ENCODE results near the gene GPHA2. TPM values are rescaled to one million over a fixed set of nuclear protein-coding genes. Genes with fewer than 3 reads are reported as not detected.

The GPHA2 gene
- total RNA-seq, 1 experiment from 2014 or later = not detected

DNA sequence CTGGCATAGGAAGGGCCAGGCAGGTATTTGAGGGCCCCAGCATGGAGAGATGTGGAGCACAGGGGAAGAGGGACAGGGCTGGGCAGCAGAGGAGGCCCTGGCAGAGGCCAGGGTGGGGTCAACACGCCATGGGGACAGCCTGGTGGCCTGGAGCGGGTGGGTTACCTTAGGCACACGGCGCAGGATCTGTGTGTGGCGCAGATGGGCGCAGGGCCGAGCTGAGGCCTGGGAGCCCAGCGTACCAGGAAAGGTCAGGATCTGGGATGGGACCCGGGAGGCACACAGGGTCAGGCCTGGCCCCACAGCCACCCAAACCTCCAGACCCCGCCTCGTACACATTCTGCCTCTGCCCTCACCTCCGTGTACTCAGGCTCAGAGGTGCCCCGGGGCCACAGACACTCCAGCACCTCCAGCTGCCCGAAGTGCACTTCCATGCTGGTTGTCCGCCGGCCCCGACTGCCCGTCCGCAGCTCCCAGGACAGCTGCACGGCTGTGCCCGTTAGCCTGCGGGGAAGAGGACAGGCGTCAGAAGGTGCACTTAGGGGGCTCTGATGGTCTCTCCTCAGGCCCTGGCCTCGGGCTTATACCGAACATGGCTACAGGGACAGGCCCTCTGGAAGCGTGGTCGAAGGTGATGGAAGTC lies 25.1 kb downstream of the GPHA2 start:
- no peak overlapping the region for H3K27ac Mint-ChIP-seq (ENCODE audit: unreplicated experiment)
- no TSS peak for BruUV-seq (replicated peaks)
- no peaks in the 10 kb centered on the region for H3K4me1 Mint-ChIP-seq (ENCODE audit: low read depth, unreplicated experiment)

DNA sequence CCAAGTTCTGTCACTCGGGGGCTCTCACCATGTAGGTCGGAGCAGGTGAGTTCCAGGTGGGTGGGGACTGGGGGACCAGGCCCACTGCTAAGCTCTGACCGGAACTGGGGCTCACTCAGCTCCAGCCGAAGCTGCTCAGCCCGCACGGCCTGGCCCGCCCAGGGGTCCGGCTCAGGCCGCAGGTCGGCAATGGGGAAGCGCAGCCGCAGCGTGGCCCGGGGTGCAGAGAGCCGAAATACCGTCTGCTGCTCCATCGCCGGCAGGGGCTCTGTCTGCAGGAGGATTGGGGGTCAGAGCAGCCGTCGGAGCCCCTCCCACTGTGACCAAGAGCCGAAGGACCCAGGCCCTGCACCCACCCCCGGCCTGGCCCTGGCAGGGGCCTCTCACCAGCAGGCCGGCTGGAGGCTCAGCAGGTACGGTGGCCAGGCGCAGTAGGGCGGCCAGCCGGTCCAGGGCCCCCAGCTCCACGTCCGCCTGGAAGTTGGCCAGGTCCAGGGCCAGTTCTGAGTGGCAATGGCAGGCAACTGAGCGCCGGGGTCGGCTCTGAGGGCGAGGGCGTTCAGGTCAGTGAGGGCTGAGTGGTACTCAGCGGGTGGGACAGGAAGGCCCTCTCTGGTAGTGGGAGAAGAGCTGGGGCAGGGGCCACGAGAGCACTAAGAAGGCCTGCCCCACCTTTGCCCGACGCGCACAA lies 25.9 kb downstream of the GPHA2 start:
- H3K9me3 Mint-ChIP-seq (ENCODE audit: low read depth, unreplicated experiment) = no peaks in the 10 kb centered on the region
- CTCF ChIA-PET = no interaction called here

More for the DNA sequence above, 25.1 kb downstream of the GPHA2 start:
- Mint-ChIP-seq H3K36me3 (ENCODE audit: insufficient read depth, unreplicated experiment) (peaks cover 58% of the 10 kb centered on the region), H3K9me3 (ENCODE audit: low read depth, unreplicated experiment) (no peaks in the 10 kb centered on the region), H3K27me3 (ENCODE audit: unreplicated experiment) (no peaks in the 10 kb centered on the region), H3K4me3 (ENCODE audit: low read depth, unreplicated experiment) (no peak overlapping the region)
- CTCF ChIA-PET = no interaction called here
- DNase-seq = no peak
- intact Hi-C loops (cut with micrococcal nuclease; ENCODE audit: unreplicated experiment) = no loop called here
- TF ChIP-seq, protein P1, sequence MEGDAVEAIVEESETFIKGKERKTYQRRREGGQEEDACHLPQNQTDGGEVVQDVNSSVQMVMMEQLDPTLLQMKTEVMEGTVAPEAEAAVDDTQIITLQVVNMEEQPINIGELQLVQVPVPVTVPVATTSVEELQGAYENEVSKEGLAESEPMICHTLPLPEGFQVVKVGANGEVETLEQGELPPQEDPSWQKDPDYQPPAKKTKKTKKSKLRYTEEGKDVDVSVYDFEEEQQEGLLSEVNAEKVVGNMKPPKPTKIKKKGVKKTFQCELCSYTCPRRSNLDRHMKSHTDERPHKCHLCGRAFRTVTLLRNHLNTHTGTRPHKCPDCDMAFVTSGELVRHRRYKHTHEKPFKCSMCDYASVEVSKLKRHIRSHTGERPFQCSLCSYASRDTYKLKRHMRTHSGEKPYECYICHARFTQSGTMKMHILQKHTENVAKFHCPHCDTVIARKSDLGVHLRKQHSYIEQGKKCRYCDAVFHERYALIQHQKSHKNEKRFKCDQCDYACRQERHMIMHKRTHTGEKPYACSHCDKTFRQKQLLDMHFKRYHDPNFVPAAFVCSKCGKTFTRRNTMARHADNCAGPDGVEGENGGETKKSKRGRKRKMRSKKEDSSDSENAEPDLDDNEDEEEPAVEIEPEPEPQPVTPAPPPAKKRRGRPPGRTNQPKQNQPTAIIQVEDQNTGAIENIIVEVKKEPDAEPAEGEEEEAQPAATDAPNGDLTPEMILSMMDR (IDR thresholded peaks at IDR 0.05; ENCODE audit: unreplicated experiment) = no peak

DNA sequence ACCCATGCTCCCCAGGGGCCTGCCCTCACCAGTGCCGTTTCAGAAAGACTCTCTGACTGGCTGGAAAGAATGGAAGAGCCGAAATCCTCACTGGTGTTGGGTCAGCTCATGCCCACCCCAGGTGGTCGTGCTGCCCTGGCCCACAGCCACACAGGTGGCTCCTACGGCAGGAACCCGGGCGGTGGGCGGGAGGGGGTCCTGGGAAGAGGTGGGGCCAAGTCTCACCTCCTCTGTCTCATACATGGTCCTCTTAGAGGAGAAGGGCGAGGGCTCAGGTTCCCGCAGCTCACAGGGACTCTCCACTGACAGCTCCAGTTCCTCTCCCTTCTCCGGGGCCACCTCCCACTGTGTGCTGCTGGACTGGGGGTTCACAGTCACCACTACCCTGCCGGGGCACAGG lies 26.9 kb downstream of the GPHA2 start:
- peaks cover 56% of the 10 kb centered on the region for H3K36me3 Mint-ChIP-seq (ENCODE audit: insufficient read depth, unreplicated experiment)
- BruUV-seq (replicated peaks) = no TSS peak
- TF ChIP-seq, protein P1 (IDR thresholded peaks at IDR 0.05; ENCODE audit: unreplicated experiment) = no peak
- H3K9me3 Mint-ChIP-seq (ENCODE audit: low read depth, unreplicated experiment) = no peaks in the 10 kb centered on the region
- intact Hi-C loops (cut with micrococcal nuclease; ENCODE audit: unreplicated experiment) = no loop called here
- no peak overlapping the region for H3K4me3 Mint-ChIP-seq (ENCODE audit: low read depth, unreplicated experiment)
- no peak for DNase-seq
- H3K27ac Mint-ChIP-seq (ENCODE audit: unreplicated experiment) = no peak overlapping the region
- H3K27me3 Mint-ChIP-seq (ENCODE audit: unreplicated experiment) = no peaks in the 10 kb centered on the region
- CTCF ChIA-PET = no interaction called here
- H3K4me1 Mint-ChIP-seq (ENCODE audit: low read depth, unreplicated experiment) = no peaks in the 10 kb centered on the region

More for the DNA sequence above, 25.9 kb downstream of the GPHA2 start:
- no TSS peak for BruUV-seq (replicated peaks)
- Mint-ChIP-seq H3K4me3 (ENCODE audit: low read depth, unreplicated experiment) (no peak overlapping the region), H3K27me3 (ENCODE audit: unreplicated experiment) (no peaks in the 10 kb centered on the region), H3K27ac (ENCODE audit: unreplicated experiment) (no peak overlapping the region), H3K4me1 (ENCODE audit: low read depth, unreplicated experiment) (no peaks in the 10 kb centered on the region), H3K36me3 (ENCODE audit: insufficient read depth, unreplicated experiment) (peaks cover 58% of the 10 kb centered on the region)
- TF ChIP-seq, protein P1 (IDR thresholded peaks at IDR 0.05; ENCODE audit: unreplicated experiment) = no peak
- intact Hi-C loops (cut with micrococcal nuclease; ENCODE audit: unreplicated experiment) = no loop called here
- DNase-seq = no peak

DNA sequence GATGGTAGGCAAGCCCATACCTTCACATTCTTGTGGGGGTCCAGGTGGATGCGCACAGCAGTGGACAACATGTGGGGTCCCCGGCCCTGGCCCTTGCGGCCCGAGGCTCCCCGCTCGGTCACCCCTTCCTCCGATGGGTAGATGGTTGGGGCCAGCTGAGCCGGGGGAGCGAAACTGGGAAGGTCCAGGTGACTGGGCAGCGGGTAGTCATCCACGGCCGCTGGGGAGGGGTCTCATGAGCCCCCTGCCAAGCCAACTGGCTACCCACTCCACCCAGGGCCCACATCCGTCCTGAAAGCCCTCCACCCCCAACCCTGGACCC lies 29.4 kb downstream of the GPHA2 start:
- CTCF ChIA-PET = no interaction called here

More for the DNA sequence above, 29.4 kb downstream of the GPHA2 start:
- Mint-ChIP-seq H3K4me1 (ENCODE audit: low read depth, unreplicated experiment) (no peaks in the 10 kb centered on the region), H3K27me3 (ENCODE audit: unreplicated experiment) (no peaks in the 10 kb centered on the region), H3K27ac (ENCODE audit: unreplicated experiment) (no peak overlapping the region), H3K36me3 (ENCODE audit: insufficient read depth, unreplicated experiment) (peaks cover 44% of the 10 kb centered on the region), H3K9me3 (ENCODE audit: low read depth, unreplicated experiment) (no peaks in the 10 kb centered on the region), H3K4me3 (ENCODE audit: low read depth, unreplicated experiment) (no peak overlapping the region)
- intact Hi-C loops (cut with micrococcal nuclease; ENCODE audit: unreplicated experiment) = no loop called here
- no peak for DNase-seq
- TF ChIP-seq, protein P1 (IDR thresholded peaks at IDR 0.05; ENCODE audit: unreplicated experiment) = no peak
- no TSS peak for BruUV-seq (replicated peaks)
